OCI-LY7 (cell line): ENCODE results near the gene SEC24B.

Experiments
- CTCF ChIP-seq: fragments of 200-600 bp; sonication (generic); conservative IDR thresholded peaks from 2 replicates; pipeline ENCODE4 v1.5.1; 2014; ENCODE audit warnings: mild to moderate bottlenecking, antibody characterized with exemption, low read length, moderate library complexity, mixed read lengths
- EZH2phosphoT487 ChIP-seq: fragments of 200-600 bp; sonication (generic); IDR thresholded peaks from 2 replicates; pipeline ENCODE4 v1.6.1; 2018; ENCODE audit warnings: low read depth, borderline replicate concordance, mild to moderate bottlenecking, mixed run types, antibody characterized with exemption, low read length, moderate library complexity, mixed read lengths

DNA sequence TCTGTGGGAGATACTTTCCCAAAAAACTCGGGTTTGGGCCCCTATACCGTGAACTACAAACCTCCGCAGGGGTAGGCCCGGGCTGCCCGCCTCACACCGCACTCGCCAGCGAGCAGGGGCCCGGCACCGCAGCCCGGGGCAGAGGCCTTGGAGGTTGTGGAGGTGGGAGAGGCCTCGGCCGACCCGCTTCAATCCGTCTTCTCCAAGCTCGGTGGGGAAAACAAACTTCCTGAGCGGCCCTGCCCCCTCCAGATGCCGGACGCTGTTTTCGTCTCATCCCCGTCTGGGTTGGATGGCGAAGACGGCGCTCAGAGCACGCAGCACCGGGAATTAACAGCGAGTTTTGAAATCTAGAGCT, 126.0 kb downstream of the SEC24B start:
- no peak for TF ChIP-seq CTCF
- TF ChIP-seq EZH2phosphoT487 = no peak
